Panc1 (cell line): ENCODE data around the gene CTXN1.
A peak's percentile ranks its signal among the peaks of the same experiment; 100 is the strongest.

Source experiments
- POLR2AphosphoS5 ChIP-seq: IDR thresholded peaks from 2 replicates; pipeline ENCODE4 v1.6.1; 2012; ENCODE audit warnings: mild to moderate bottlenecking, low read depth, low read length, moderate library complexity
- SIN3A ChIP-seq: IDR thresholded peaks from 2 replicates; pipeline ENCODE4 v1.6.1; 2012; ENCODE audit warnings: low read depth, mild to moderate bottlenecking, low read length, moderate library complexity, borderline replicate concordance; ENCODE audit not compliant: insufficient read depth
- TF ChIP-seq, protein P1 (sequence below): fragments of 450-650 bp; IDR thresholded peaks from 2 replicates; pipeline ENCODE4 v1.5.1; 2017; ENCODE audit warnings: mild to moderate bottlenecking
- TF ChIP-seq, protein P2 (sequence below), 2 experiments: IDR thresholded peaks; 2 replicates each; pipeline ENCODE4 v1.6.1; 2011 to 2012; ENCODE audit warnings: low read depth in 2 of 2, control low read depth in 1 of 2, low read length in 1 of 2, mild to moderate bottlenecking in 1 of 2, moderate library complexity in 1 of 2; ENCODE audit not compliant: insufficient read depth in 1 of 2

DNA sequence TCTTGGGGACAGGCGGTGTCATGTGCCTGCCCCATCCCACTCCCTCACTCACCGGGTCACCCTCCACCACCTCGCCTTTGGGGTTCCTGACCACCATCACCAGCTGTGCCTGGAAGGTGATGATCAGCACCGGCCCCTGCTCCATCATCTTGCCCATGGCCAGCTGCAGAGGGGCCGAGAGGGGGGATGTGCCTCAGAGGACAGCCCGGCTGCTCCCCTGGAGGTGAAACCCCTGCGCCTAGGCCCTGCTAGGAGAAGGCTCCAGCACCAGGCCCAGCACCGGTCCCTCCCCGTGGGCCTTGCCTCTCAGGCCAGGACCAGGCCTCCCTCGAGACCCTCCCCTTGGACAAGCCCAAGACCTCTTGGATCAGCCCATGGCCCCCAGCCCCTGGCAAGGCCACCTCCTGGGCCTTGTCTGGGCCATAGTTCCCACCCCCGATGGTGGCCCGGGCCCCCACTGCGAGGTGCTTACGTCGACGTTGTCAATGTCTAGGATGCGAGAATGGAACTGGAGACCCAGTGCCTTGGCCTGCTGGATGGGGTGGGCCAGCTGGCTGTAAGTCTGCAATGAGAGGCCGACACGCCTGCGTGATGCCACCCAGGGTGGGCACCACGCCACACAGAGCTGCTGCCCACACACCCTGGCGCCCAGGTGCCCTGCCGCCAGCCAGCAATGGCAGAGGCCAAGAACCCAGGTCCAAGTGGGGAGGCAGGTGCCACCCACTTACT, 1.8 kb upstream of the CTXN1 start:
- TF ChIP-seq, protein P1, sequence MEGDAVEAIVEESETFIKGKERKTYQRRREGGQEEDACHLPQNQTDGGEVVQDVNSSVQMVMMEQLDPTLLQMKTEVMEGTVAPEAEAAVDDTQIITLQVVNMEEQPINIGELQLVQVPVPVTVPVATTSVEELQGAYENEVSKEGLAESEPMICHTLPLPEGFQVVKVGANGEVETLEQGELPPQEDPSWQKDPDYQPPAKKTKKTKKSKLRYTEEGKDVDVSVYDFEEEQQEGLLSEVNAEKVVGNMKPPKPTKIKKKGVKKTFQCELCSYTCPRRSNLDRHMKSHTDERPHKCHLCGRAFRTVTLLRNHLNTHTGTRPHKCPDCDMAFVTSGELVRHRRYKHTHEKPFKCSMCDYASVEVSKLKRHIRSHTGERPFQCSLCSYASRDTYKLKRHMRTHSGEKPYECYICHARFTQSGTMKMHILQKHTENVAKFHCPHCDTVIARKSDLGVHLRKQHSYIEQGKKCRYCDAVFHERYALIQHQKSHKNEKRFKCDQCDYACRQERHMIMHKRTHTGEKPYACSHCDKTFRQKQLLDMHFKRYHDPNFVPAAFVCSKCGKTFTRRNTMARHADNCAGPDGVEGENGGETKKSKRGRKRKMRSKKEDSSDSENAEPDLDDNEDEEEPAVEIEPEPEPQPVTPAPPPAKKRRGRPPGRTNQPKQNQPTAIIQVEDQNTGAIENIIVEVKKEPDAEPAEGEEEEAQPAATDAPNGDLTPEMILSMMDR = no peak
- TF ChIP-seq, protein P2, sequence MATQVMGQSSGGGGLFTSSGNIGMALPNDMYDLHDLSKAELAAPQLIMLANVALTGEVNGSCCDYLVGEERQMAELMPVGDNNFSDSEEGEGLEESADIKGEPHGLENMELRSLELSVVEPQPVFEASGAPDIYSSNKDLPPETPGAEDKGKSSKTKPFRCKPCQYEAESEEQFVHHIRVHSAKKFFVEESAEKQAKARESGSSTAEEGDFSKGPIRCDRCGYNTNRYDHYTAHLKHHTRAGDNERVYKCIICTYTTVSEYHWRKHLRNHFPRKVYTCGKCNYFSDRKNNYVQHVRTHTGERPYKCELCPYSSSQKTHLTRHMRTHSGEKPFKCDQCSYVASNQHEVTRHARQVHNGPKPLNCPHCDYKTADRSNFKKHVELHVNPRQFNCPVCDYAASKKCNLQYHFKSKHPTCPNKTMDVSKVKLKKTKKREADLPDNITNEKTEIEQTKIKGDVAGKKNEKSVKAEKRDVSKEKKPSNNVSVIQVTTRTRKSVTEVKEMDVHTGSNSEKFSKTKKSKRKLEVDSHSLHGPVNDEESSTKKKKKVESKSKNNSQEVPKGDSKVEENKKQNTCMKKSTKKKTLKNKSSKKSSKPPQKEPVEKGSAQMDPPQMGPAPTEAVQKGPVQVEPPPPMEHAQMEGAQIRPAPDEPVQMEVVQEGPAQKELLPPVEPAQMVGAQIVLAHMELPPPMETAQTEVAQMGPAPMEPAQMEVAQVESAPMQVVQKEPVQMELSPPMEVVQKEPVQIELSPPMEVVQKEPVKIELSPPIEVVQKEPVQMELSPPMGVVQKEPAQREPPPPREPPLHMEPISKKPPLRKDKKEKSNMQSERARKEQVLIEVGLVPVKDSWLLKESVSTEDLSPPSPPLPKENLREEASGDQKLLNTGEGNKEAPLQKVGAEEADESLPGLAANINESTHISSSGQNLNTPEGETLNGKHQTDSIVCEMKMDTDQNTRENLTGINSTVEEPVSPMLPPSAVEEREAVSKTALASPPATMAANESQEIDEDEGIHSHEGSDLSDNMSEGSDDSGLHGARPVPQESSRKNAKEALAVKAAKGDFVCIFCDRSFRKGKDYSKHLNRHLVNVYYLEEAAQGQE (IDR thresholded peaks at IDR 0.05; ENCODE audit: insufficient read depth in 1 of 2, low read depth in 2 of 2, low read length in 1 of 2) = no peak
- TF ChIP-seq POLR2AphosphoS5 (0 out of 2 replicates have a peak, but pooled peaks have one; percentile 28), SIN3A (no peak)
